ENCODE measurements around the gene LIMS1.
"Not testable (repeated sequence)": the region's sequence is repeated elsewhere in the genome, so short reads cannot be mapped to it uniquely, and the experiment has no call there.

LIMS1 gene

DNA sequence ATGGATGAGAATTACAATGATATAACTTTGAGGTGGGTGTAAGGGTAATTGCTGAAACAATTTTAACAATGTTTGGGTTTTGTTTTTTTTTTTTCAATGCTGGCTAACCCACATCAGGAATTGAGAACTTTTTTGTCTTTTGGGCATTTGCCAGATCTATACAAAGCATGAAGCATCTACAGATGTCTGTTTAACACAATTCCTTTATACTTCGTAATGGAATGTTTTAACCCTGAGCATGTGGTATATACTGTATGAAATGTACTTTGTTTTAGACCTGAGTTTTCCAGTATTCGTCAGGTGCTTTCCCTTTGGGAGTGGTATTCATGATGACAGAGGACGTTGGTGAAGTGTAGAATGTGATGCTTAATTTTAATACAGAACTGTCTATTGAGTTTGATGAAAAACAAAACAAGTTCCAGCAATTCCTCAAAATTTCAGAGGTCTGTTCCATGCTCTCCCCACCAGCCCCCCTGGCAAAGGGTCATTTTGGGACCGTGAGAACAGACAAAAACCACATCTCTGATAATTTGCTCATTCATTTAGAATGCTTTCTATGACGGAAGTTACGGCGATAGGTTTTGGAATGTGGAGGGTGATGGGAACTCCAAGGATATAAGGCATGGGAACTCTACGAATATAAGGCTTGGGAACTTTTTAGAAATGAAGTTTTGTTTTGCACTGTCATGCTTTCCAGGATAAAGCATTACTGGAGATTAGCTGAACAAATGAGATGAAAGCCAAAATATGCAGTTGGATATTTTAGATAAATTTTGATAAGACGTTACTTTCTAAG, 14.1 kb downstream of the LIMS1 start:
- no peak overlapping the region for H3K4me3 ChIP-seq (ENCODE audit: low read depth, low read length)

DNA sequence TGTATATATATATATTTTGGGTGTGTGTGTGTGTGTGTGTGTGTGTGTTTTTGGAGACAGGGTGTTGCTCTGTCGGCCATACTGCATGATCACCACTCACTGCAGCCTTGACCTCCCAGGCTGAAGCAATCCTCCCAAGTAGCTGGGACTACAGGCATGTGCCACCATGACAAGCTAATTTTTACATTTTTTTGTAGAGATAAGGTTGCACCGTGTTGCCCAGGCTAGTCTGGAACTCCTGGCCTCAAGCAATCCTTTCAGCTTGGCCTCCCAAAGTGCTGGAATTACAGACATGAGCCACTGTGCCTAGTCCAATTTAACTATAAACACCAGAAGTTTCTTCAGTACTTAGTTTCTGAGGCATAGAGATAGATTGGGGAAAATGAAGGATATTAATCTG, 18.3 kb downstream of the LIMS1 start:
- H3K4me3 ChIP-seq (ENCODE audit: low read depth, low read length): no peak overlapping the region

GRCh38 chr2:108553209-108553919, 19.1 kb downstream of the LIMS1 start:
- no peak overlapping the region for H3K4me3 ChIP-seq (ENCODE audit: low read depth, low read length)

GRCh38 chr2:108554528-108554927, 20.3 kb downstream of the LIMS1 start:
- H3K4me3 ChIP-seq (ENCODE audit: low read depth, low read length): no peak overlapping the region

- H3K4me3 ChIP-seq (ENCODE audit: low read depth, low read length): no peak overlapping the region
These were observed 21.3 kb downstream of the LIMS1 start for GRCh38 chr2:108555572-108555971.

DNA sequence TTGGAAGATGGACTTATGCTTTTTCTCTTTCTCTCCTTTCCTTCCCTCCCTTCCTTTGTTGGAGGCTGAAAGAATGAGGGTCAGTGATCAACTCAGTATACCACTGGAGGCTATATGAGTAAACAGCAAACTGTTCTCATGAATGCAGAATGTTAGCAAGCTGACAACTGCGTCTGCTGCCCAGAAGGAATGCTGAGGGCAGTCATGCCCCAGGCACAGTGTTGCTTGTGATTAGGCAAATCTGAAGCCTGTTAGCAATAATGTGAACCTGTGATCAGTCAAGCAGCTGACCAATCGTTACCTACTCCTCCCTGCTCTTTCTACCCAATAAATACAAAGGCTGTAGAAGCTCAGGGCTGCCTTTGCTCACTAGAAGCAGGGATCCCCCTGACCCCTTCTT, 22.3 kb downstream of the LIMS1 start:
- H3K4me3 ChIP-seq (ENCODE audit: low read depth, low read length): not testable (repeated sequence)

- H3K4me3 ChIP-seq (ENCODE audit: low read depth, low read length): no peak overlapping the region
These were observed 26.1 kb downstream of the LIMS1 start for GRCh38 chr2:108560241-108560811.

DNA sequence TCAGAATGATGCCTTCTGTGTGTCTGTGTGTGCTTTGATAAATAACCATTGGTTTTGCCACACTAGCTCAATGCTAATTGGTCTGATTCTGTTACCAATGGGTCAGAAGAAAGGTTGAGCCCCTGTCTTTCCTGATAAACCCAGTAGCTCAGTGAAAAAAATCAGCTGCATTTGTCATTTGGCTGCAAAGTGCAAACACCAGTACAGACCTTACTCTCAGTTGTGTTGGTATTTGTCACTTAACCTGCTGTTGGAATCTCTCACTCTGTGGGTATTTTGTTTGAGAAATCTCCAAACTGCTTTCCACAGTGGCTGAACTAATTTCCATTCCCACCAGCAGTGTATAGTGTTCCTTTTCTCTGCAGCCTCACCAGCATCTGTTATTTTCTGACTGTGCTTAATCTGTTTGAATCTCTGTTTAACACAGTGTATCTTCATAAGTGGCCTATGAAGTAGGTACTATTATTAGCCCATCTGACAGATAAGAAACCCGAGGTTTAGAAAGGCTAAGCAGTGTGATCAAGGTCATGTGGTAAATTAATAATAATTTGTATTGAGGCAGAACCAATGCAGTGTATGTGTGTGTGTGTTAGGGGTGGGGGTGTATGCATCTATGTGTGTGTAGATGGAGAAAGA, 26.7 kb downstream of the LIMS1 start:
- no peak overlapping the region for H3K4me3 ChIP-seq (ENCODE audit: low read depth, low read length)

- H3K4me3 ChIP-seq (ENCODE audit: low read depth, low read length): no peak overlapping the region
These were observed 28.0 kb downstream of the LIMS1 start for GRCh38 chr2:108562274-108562673.

DNA sequence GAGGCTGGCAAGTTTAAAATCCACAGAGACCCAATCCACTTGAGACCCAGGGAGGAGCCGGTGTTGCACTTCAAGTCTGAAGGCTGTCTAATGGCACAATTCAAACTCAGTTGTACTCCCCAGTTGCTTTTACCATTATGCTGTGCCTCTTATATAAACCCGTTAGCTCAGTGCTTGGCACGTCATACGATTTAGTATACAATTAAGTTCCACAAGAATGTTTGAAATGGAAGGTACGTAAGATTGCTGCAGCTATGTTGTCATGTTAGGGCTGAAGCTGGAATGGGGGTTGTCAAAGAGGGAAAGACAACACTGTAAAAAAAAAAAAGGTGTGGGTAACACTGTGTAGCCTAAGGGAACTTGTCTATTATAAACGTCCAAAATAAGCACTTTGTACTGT, 30.2 kb downstream of the LIMS1 start:
- no peak overlapping the region for H3K4me3 ChIP-seq (ENCODE audit: low read depth, low read length)

DNA sequence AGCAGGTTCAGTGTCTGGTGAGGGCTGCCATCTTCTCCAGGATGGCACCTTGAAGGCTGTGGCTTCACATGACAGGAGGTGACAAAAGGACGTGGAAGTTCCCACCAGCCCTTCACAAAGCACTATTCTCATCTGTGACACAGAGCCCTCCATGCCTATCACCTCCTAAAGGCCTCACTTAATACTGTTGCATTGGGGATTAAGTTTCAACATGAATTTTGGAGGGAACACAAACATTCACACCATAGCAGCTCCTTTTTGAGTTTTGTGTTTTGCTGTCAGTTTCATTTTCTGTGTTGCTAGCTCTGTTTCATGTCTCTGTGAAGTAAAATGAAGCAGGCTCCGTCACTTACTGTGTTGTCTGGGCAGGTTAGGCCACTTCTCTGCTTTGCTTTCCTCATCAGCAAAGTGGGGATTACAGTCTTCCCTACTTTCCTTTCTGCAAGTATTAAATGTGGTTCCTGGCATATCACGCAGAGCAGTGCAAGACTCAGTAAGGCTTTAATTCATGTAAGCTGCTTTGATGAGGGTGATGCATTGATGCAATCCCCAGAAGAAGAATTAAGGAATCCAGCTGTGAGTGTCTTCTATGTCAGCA, 31.6 kb downstream of the LIMS1 start:
- no peak overlapping the region for H3K4me3 ChIP-seq (ENCODE audit: low read depth, low read length)

DNA sequence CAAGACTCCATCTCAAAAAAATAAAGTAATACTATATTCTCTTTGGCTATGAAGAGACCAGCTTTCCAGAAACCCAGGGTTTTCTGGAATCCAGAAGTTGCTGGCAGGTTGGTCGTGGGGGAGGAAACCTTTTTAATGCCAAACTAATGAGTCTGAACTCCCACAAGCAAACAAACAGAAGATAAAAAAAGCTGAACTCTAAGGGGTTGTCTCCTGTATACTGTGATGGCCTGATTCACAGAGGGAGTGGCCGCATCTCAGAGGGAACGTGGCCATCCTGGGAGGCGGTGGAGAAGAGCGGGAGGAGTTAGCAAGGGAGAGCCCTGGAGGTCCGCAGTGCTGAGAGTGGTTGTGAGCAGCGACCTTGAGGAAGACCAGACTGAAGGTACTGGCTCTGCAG, 36.1 kb downstream of the LIMS1 start:
- H3K4me3 ChIP-seq (ENCODE audit: low read depth, low read length): no peak overlapping the region

DNA sequence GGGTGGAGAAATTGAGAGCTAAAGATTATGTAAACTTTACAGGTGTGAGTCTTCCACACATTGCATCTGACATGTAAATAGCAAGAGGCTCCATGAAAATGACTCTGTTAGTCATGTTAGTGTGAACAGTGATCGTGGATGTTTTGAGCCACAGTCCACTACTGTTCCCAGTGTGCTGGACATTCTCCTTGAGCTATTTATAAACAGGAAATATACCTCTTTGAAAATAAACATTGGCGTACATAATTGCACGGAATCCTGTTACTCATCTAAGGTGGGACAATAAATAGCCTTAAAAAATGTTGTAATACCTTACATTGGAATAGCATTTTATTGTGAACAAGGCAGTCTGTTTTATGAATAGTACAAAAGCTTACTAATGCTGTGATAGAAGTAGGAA, 37.0 kb downstream of the LIMS1 start:
- H3K4me3 ChIP-seq (ENCODE audit: low read depth, low read length): no peak overlapping the region

- H3K4me3 ChIP-seq (ENCODE audit: low read depth, low read length): no peak overlapping the region
These were observed 38.8 kb downstream of the LIMS1 start for GRCh38 chr2:108573061-108573460.

- no peak overlapping the region for H3K4me3 ChIP-seq (ENCODE audit: low read depth, low read length)
These were observed 40.1 kb downstream of the LIMS1 start for GRCh38 chr2:108574332-108574731.

DNA sequence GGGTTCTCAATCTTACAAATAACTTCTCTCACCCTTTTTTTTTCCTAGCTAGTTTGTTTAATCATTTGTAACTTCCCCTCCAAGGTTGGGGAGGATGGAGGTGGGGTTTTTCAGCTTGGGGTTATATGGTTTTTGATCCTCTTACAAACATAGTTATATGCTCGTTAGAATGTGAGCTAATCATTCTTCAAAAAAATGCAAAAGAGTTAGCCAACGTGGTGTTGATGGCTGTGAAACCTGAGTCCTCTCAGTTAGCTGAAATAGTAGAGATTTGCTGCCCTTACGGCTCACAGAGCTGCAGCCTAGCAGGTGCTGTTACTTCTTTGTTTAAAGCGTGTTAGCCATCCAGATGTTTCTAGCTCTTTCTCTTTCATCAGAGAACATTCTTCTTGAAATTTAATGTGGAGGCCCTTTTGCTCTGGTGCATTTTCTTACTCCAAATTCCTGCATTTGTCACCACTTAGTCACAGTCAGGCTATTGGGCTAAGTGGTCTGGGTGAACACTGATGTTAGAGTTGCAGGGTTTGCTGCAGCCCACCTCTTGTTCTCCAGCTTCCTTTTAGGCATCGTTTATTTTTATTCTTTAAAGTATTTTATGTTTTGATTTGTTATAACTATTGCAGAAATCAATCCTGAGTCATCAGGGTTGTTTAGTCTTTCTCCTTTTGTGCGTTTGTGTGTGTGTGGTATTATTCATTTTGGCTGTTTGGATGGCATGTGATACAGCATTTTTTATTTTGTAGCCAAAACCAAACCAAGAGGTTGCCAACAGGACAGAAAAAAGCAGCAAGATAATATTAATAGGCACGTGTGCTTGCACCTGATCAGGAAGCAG, 41.1 kb downstream of the LIMS1 start:
- no peak overlapping the region for H3K4me3 ChIP-seq (ENCODE audit: low read depth, low read length)

- no peak overlapping the region for H3K4me3 ChIP-seq (ENCODE audit: low read depth, low read length)
These were observed 42.8 kb downstream of the LIMS1 start for GRCh38 chr2:108577099-108577498.

DNA sequence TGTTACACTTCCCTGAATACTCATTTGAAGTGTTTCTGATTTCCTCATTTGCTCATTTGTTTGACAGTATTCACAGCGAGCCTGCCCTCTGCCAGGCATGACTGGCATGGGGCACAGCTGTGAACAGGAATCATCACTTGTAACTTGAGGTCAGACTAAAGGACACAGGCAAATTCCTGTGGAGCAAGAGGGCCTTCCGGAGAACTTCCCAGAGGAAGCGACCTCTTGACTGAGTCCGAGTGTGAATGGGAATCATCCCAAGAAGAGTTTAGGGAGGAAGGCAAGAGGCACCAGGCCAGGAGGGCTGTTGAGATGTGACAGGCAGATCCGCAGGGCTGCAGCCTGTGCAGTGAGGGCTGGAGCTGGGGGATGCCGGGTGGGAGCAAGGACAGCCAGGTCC, 45.4 kb downstream of the LIMS1 start:
- no peak overlapping the region for H3K4me3 ChIP-seq (ENCODE audit: low read depth, low read length)

DNA sequence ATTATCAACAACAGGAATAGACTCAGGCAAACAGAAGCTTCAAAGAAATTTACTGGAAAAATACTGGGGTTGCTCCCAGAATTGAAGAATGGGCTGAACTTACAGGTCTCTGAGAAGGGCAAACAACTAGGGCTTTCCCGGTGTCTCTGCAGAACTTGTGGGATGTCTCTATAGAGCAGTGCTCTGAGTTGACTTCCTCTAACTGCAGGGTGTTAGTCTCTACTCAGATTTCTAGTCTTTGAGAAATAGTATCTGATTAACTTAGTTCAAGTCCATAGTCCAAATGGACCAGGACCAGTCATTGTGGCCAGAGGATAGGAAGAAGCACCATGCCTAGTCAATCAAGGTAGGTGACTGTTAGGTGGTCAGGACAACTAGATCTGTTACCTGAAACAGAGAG, 45.8 kb downstream of the LIMS1 start:
- H3K4me3 ChIP-seq (ENCODE audit: low read depth, low read length): no peak overlapping the region

GRCh38 chr2:108583903-108584520, 49.7 kb downstream of the LIMS1 start:
- no peak overlapping the region for H3K4me3 ChIP-seq (ENCODE audit: low read depth, low read length)
